Sigmoid colon (tissue), 4 donors: Measurements from ENCODE around the gene BANF1.

Experiments
- CTCF ChIP-seq, 4 experiments: fragments of 450-650 bp in 3 of 4; fragments of 200-600 bp in 1 of 4; IDR thresholded peaks; one replicate each; pipeline ENCODE4 v1.5.1; 2016 to 2019; ENCODE audit warnings: antibody characterized with exemption in 4 of 4, mild to moderate bottlenecking in 3 of 4, moderate library complexity in 2 of 4
- EP300 ChIP-seq, 4 donors: sonication (generic); formaldehyde crosslinking; IDR thresholded peaks; one replicate each; pipeline ENCODE4 v1.6.1; 2017; ENCODE audit warnings: antibody characterized with exemption in 4 of 4

- no peak for TF ChIP-seq CTCF (IDR thresholded peaks at IDR 0.05)
- no peak for TF ChIP-seq EP300 (IDR thresholded peaks at IDR 0.05)
Measured at GRCh38 chr11:65975771-65976170, 26.5 kb upstream of the BANF1 start.
